A549 (cell line): ENCODE data around the gene INPP5A.

Source experiments
- CEBPB ChIP-seq, 2 experiments: fragments of >200 bp in 1 of 2; sonication (Bioruptor Twin) in 1 of 2; formaldehyde crosslinking in 1 of 2; IDR thresholded peaks; 2 replicates each; pipeline ENCODE4 v1.6.1; 2012 to 2016
- MAFK ChIP-seq: fragments of 450-650 bp; IDR thresholded peaks from 2 replicates; pipeline ENCODE4 v1.6.1; 2014; ENCODE audit not compliant: partially characterized antibody
- POLR2A ChIP-seq: IDR thresholded peaks from 2 replicates; pipeline ENCODE4 v1.6.1; 2012; ENCODE audit warnings: mild to moderate bottlenecking, low read length
- SMC3 ChIP-seq: fragments of >200 bp; sonication (Bioruptor Twin); formaldehyde crosslinking; IDR thresholded peaks from 3 replicates; pipeline ENCODE4 v1.6.1; 2018; ENCODE audit warnings: inconsistent platforms
- TF ChIP-seq, protein P1 (sequence below): fragments of >200 bp; sonication (Bioruptor Twin); formaldehyde crosslinking; IDR thresholded peaks from 3 replicates; pipeline ENCODE4 v1.5.1; 2016
- TF ChIP-seq, protein P2 (sequence below): fragments of 200-600 bp; sonication (generic); IDR thresholded peaks from 2 replicates; pipeline ENCODE4 v1.6.1; 2016; ENCODE audit warnings: antibody characterized with exemption, mild to moderate bottlenecking, moderate library complexity

DNA sequence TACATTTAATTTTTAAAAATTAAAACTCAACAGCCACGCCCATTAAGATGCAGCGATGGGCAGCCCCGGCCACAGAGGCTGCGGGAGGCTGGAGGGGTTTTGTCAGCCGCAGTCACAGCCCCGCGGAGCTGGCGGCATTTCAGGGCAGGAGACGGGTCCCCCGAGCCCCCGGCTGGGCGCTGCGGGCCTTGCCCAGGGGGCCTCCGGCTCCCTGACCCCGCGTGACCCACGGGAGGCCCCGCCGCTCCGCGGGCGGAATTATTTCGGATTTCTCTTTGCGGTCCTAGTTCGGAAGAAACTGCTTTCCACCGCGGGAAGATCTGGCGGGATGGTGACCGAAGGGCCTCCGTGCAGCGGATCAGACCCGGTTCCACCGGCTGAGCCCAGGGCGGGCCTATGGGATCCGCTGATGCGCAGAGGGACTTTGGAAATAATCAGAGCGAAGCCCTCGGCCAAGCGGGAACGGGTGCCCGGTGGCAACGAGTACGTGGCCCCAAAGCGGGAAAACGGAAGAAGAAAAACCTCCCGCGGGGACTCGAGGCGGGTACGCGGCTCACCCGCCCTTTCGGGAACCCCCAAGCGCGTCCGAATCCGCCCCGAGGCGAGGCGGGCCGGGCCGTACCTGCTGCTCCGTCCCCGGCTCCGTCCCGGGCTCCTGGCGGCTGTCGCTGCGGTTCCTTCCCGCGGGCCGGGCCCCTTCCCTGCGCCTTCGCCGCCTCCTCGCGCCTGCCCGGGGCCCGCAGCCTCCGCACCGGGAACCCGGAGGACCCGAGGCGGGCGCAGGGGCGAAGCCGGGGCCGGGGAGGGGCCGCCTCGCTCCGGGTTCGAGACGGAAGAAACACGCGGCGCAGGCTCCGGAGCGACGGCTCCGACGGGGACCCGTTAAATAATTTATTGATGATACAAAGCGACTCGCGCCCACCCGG, 246.6 kb downstream of the INPP5A start:
- TF ChIP-seq POLR2A, result no peak
- no peak for TF ChIP-seq CEBPB (IDR thresholded peaks at IDR 0.05)
- no peak for TF ChIP-seq MAFK
- TF ChIP-seq SMC3, result no peak
- TF ChIP-seq, protein P1, sequence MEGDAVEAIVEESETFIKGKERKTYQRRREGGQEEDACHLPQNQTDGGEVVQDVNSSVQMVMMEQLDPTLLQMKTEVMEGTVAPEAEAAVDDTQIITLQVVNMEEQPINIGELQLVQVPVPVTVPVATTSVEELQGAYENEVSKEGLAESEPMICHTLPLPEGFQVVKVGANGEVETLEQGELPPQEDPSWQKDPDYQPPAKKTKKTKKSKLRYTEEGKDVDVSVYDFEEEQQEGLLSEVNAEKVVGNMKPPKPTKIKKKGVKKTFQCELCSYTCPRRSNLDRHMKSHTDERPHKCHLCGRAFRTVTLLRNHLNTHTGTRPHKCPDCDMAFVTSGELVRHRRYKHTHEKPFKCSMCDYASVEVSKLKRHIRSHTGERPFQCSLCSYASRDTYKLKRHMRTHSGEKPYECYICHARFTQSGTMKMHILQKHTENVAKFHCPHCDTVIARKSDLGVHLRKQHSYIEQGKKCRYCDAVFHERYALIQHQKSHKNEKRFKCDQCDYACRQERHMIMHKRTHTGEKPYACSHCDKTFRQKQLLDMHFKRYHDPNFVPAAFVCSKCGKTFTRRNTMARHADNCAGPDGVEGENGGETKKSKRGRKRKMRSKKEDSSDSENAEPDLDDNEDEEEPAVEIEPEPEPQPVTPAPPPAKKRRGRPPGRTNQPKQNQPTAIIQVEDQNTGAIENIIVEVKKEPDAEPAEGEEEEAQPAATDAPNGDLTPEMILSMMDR, result no peak
- TF ChIP-seq, protein P2, sequence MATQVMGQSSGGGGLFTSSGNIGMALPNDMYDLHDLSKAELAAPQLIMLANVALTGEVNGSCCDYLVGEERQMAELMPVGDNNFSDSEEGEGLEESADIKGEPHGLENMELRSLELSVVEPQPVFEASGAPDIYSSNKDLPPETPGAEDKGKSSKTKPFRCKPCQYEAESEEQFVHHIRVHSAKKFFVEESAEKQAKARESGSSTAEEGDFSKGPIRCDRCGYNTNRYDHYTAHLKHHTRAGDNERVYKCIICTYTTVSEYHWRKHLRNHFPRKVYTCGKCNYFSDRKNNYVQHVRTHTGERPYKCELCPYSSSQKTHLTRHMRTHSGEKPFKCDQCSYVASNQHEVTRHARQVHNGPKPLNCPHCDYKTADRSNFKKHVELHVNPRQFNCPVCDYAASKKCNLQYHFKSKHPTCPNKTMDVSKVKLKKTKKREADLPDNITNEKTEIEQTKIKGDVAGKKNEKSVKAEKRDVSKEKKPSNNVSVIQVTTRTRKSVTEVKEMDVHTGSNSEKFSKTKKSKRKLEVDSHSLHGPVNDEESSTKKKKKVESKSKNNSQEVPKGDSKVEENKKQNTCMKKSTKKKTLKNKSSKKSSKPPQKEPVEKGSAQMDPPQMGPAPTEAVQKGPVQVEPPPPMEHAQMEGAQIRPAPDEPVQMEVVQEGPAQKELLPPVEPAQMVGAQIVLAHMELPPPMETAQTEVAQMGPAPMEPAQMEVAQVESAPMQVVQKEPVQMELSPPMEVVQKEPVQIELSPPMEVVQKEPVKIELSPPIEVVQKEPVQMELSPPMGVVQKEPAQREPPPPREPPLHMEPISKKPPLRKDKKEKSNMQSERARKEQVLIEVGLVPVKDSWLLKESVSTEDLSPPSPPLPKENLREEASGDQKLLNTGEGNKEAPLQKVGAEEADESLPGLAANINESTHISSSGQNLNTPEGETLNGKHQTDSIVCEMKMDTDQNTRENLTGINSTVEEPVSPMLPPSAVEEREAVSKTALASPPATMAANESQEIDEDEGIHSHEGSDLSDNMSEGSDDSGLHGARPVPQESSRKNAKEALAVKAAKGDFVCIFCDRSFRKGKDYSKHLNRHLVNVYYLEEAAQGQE, result no peak
